Endothelial cell of umbilical vein (primary cell): Measurements from ENCODE around the gene MAD2L2.

Experiments used
- CTCF ChIP-seq, 2 donors: IDR thresholded peaks; 1 replicate in 1 of 2; 2 replicates in 1 of 2; pipeline ENCODE4 v1.5.1; 2011; ENCODE audit warnings: low read length in 2 of 2, mild to moderate bottlenecking in 2 of 2, moderate library complexity in 2 of 2, control low read depth in 1 of 2, inconsistent platforms in 1 of 2, low read depth in 1 of 2; ENCODE audit not compliant: insufficient read depth in 1 of 2; ENCODE audit errors: extremely low read depth in 1 of 2
- EZH2 ChIP-seq: IDR thresholded peaks from 2 replicates; pipeline ENCODE4 v1.6.1; 2012; ENCODE audit warnings: borderline replicate concordance, low read depth, mild to moderate bottlenecking, moderate library complexity, low read length, inconsistent platforms; ENCODE audit not compliant: severe bottlenecking
- JUN ChIP-seq: IDR thresholded peaks from 2 replicates; pipeline ENCODE4 v1.6.1; 2011; ENCODE audit warnings: borderline replicate concordance, low read depth; ENCODE audit not compliant: insufficient read length, insufficient read depth
- MAX ChIP-seq: IDR thresholded peaks from 2 replicates; pipeline ENCODE4 v1.6.1; 2011; ENCODE audit not compliant: insufficient read depth, insufficient read length
- POLR2A ChIP-seq: IDR thresholded peaks from 2 replicates; pipeline ENCODE4 v1.6.1; 2012; ENCODE audit warnings: low read depth, mild to moderate bottlenecking, control low read depth, low read length

- TF ChIP-seq POLR2A (no peak), EZH2 (no peak), CTCF (IDR thresholded peaks at IDR 0.05; ENCODE audit: extremely low read depth in 1 of 2, insufficient read depth in 1 of 2, low read depth in 1 of 2, low read length in 2 of 2) (no peak), JUN (no peak), MAX (no peak)
Observed at GRCh38 chr1:11720525-11720924, 39.6 kb upstream of the MAD2L2 start.
